ENCODE results near the gene CIB2. TPM values are rescaled to one million over a fixed set of nuclear protein-coding genes. Genes with fewer than 3 reads are reported as not detected.
A peak's percentile ranks its signal among the peaks of the same experiment; 100 is the strongest.

Gene CIB2
- total RNA-seq, 1 donor from 2014 or later, result 21.2 TPM

DNA sequence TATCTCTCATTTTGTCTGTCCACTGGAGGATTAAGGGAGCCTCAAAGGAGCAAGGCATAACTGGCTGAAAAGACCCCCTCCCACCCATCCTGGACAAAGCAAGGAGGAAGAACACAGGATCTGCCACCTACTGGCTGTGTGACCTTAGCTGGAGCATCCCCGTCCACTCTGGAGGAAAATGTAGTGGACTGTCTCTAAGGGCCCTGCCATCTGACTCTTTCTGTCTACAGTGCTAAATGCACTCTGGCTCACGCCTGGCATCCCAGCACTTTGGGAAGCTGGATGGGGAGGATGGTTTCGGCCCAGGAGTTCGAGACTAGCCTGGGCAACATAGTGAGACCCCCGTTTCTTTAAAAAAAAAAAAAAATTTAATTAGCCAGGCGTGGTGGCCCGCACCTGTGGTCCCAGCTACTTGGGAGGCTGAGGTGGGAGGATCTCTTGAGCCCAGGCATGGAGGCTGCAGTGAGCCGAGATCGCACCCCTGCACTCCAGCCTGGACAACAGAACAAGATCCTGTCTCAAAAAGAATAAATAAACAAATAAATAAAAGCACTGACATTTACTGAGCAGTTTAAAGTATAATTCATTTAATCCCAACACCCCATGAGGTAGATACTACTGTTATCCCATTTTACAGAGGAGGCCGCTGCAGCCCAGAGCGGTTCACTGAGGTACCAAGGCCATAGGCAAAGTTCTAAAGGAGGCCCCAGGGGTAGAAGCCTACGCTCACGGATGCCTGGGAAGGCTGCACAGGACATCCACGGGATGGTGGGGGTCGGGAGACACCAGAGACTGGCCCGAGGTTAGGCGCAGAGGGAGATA, 54.8 kb downstream of the CIB2 start:
- intact Hi-C loops (cut with DNase I), result loop anchor here (5.0 kb wide), 2 partner anchors 39 to 69 kb away; no protein-coding TSS in a partner anchor
- DNase-seq (ENCODE audit: missing footprints), result no peak
- ATAC-seq, result peak; percentile 7

DNA sequence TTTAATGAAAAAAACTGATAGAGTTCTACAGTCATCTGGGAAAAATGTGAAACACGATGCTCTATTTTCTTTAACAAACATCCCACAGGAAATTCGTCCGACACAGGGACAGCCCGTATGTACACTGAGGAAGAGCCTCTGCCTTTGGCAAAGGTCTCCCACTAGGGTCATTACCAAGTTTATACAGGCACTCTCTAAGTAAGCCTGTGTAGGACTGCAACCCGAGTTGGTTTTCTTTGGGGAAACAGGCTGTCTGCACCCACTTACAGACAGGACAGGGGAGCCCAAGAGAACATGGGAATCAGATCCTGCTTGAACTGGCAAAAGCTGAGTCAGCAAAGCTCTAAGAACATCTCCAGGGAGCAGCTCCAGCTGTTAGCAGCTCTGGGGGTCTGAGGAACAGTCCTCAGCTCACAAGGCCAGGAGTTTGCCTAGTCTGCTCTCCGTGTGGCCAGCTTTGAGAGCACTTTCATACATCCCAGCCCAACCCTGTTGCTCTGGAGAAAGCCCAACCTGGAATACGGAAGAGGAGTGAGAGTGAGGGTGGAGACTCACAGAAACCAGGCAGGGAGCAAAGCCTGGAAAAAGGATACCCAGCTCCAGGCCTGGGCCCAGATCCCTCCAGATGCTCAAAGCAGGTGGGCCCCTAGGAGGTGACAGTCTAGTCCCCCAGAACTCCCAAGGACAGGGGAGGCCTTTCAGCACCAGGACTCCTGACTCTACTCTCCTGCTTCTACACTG, 55.6 kb downstream of the CIB2 start:
- ATAC-seq (peak; percentile 69), DNase-seq (ENCODE audit: missing footprints) (no peak)
- intact Hi-C loops (cut with DNase I), result loop anchor here (5.0 kb wide), 2 partner anchors 38 to 68 kb away; no protein-coding TSS in a partner anchor

DNA sequence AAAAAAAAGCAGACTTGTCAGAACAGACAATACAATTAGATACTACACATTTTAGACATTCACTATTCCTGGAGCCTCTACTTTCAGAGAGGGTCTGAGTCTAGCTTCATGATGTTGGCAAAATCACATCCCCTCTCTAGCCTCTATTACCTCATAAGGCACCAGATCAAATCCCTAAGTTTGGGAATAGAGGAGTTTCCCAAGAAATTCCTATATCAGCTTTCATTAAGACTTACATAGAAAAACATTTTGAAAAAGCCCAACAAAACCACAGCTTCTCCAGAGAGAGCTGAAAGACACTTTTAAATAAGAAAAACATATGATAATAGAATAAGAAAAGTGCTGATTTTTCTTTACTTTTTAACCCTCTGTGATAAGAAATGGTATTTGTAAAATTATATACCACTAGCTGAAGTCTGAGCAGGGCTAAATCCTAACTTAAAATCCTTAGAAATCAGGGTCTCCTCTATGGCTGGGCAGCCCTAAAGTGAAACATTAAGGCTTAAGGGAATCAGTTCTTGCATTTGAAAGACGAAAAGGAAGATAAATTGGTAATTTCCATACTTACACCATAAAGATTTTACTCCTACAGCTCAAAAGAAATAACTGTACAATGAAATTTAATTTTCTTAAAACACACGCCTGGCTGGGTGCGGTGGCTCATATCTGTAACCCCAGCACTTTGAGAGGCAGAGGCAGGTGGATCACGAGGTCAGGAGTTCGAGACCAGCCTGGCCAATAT, 58.0 kb downstream of the CIB2 start:
- intact Hi-C loops (cut with DNase I), result loop anchor here (5.0 kb wide), 1 partner anchor 51 kb away; no protein-coding TSS in a partner anchor
- ATAC-seq, result no peak
- DNase-seq (ENCODE audit: missing footprints), result no peak

DNA sequence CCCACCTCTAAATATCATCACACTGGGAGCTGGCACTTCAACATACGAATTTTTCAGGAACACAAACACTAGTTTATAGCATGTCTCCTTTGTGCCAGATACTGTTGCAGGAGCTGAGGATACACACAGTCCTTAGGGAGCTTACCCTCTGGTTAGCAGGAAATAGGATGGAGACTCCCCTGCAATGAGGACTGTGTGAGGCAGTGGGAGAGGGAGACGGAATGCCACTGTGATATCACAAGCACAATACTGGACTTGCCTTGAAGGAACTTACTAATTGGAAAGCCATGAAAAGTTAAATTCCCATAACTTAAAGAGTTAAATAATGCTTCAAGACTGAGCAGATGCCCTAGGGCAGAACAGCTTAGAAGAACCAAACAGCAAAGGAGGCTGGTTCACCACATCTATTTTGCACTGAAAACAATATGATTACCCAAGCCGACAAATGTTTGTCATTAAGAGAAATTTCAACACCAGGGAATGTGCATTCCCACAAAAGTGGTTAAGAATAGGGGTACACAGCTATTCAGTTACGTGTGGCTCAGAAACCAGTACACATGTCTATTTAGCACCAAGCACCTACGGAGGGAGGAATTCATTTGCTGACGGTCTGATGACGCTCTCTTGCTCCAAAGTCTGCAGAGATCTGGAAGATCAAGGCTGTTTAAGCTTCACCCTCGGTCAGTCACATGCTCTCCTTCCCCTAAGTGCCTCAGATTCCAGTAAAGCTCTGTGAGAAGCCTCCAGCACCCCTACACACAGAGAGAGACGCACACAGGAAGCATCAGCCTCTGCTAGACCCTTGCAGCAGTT, 59.0 kb downstream of the CIB2 start:
- DNase-seq (ENCODE audit: missing footprints), result no peak
- intact Hi-C loops (cut with DNase I), result loop anchor here (5.0 kb wide), 1 partner anchor 50 kb away; no protein-coding TSS in a partner anchor

DNA sequence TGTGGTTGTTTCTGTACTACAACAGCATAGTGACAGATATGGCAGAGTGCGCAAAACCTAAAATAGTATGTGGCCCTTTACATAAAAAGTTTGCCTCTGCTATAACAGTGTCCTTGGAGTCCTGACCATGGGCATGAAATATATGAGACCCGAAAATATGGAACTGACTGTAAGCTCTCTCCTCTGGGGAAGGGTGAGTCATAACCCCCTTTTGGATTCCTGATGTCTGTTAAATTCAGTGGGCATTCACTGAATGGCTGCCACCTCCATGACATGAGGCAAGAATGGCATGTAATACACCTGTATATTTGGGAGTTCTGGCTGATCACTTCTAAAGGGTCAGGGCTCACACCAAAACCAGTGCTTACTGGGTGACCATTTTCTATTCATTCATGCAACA, 59.9 kb downstream of the CIB2 start:
- ATAC-seq (no peak), DNase-seq (ENCODE audit: missing footprints) (no peak)
- intact Hi-C loops (cut with DNase I), result loop anchor here (5.0 kb wide), 1 partner anchor 49 kb away; no protein-coding TSS in a partner anchor

More for the DNA sequence above, 59.0 kb downstream of the CIB2 start:
- ATAC-seq, result peak; percentile 40

DNA sequence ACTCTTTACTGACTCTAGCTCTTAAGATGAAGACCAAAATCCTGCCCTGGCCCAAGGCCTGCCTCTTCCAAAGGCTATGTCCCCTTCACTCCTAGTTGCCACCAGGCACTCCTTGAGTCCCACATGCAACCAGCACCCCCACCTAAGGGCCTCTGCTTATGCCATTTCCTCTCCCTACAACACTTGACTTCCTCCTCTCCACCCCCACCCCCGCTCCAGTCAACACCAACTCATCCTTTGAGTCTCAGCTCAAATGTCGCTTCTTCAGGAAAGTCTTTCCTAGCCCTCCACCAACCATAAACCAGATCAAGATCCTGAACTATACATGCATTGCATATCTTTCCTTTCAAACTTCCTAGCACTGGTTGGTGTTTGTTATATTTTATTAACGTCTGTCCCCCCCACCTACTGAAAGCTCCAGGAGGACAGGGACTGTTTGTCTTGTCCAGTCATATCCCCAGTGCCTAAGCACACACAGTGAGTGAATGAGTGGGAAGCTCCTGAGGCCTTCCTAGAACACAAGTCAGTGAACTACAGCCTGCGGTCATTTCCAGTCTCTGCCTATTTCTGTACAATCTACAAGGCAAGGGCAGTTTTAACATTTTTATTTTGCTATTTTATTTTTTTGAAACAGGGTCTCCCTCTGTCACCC, 61.1 kb downstream of the CIB2 start:
- intact Hi-C loops (cut with DNase I), result loop anchor here (5.0 kb wide), 1 partner anchor 48 kb away; no protein-coding TSS in a partner anchor
- DNase-seq (ENCODE audit: missing footprints) (no peak), ATAC-seq (no peak)

DNA sequence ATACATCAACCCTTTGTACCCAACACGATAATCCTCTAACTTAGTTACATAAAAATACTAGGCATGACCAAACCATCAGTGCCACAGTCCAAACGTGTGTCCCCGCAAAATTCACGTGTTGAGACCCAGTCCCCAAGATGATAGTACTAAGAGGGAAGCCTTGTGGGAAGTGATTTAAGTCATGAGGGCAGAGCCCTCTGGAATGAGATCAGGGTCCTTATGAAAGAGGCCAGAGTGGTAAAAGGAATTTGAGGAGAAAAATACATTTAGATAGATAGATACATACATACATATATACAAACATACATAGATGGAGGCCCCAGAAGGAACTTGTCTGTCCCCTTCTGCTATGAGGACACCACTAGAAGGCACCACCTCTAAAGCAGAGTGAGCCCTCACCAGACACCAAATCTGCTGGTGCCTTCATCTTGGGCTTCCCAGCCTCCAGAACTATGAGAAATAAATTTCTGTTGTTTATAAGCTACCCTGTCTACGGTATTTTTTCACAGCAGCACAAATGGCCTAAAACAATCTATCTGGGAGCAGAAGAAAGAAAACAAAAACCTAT, 61.7 kb downstream of the CIB2 start:
- no peak for ATAC-seq
- intact Hi-C loops (cut with DNase I), result loop anchor here (5.0 kb wide), 1 partner anchor 47 kb away; no protein-coding TSS in a partner anchor

DNA sequence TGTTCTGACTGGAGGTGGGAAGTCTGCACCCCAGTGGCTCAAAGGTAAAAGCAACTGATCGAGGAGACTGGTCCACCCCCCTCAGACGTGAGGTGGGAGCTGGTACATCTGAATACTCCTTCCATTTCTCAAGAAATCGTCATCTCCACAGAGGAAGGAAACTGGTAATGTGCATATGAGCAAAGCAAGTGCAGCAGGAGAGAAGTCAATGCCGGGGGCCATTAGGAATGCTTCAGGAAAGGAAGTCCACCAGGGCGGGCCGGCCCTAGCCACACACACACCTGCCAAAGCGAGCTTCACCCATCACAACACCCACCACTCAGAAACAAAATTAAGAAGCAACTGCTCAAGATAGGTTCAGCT, 62.2 kb downstream of the CIB2 start:
- intact Hi-C loops (cut with DNase I), result no loop called here
- DNase-seq (ENCODE audit: missing footprints) (no peak), ATAC-seq (no peak)

More for the DNA sequence above, 61.7 kb downstream of the CIB2 start:
- no peak for DNase-seq (ENCODE audit: missing footprints)

DNA sequence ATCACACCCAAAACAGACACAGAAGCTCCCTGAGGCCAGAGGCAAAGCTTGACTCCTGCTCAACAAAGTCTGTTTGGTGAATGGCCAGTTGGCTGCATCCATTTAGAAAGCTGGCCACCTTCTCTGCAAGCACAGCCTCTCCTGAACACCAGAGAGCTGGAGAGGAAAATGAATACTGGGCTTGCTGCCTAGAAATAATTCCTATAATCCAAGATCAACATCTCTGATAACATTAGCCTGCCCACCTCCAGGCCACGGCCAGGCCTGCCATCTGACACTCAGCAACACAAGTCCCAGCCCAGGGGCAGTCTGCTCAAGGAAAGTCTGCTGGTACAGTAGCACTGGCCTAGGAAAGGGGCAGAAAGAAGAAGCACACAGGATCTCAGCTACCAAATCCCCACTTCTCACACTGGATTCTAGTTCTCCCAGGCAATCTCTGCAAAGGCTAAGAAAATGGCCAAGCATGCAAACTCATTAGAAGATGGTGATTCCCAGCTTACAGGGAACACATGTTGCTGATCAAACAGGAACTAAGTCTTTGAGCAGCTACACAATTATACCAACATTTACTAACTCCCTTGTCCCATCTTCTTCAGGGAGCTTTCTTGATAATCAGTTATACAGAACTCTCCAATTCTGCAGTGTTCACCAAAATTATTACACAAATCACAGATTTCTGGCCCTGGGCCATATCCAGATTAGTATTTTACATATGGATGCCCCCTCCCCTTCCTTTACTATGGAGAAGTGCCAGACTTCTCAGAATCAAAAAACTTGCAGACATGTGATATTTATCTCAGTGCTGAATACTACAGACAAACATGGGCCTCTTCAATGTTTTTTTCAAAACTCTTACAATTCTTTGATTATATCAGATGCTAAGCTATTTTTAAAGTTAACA, 63.7 kb downstream of the CIB2 start:
- intact Hi-C loops (cut with DNase I), result no loop called here
- ATAC-seq (no peak), DNase-seq (ENCODE audit: missing footprints) (no peak)

DNA sequence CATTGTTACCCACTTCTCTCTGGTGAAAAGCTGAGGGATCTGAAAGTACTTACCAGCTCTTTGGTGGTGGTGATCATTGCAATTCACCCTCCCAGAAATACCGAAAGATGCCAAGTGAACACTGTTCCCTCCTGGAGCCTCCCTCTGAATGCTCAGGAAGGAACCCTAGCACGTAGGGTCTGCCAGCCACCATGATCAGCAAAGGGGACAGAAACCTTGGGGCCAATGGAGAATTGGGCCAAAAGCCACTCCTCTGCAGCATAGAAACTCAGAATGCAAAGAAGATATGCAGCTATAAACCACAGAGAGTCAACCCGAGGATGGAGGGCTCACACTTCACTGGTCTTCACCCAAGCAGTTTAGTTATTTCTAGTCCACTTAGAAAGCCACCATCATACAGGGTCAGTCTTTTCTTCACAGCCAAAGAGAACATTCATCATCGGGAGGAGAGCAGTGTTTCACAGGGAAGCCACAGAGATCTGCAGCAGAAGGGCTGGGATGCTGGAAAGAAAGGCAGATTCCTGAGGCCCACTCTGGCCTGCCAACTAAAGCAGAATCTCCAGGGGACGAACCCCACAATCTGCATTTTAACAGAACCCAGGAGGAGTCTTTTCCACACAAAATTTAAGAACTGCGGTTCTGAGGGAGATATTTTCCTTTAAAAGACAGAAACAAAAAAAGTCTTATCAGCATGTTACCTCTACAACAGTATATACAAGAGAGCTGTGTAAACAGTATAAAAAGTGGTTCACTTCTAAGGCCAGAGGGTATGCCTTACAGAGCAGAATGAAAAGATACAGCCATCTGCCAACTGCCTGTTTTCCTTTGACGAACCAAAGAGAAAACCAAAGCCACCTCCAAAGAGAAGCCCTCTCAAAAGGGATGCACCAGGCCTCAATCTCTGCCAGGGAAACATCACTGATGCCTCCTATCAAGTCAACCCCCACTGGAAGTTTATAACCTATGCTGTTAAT, 65.0 kb downstream of the CIB2 start:
- intact Hi-C loops (cut with DNase I), result no loop called here
- DNase-seq (ENCODE audit: missing footprints) (no peak), ATAC-seq (no peak)

DNA sequence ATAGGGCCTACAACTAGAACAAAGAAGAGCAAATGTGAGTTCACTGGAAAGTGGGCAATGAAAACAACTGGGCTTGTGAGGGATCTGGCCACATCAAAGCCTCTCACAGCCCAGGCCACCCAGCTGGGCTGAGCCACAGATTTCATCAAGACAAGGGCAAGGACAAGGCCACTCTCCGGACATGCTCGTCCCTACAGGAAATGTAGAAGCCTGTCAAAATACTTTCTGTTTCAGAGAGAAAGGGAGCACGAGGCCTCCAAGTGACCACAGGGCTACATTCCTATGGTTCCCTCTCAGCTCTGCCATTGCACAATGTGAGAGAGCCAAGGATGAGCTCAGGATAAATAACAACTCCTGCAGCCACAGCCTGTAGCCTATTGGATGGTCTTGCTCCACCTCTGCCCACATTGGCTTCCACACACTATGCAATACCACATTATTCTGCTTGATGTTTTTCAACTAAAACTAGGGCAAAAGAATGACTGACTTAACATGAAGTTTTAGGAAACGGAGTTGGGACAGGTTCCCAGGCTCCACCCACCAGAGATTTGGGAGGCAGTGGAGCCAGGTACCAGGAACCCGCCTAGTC, 65.9 kb downstream of the CIB2 start:
- intact Hi-C loops (cut with DNase I), result no loop called here
- ATAC-seq, result peak; percentile 91
- DNase-seq (ENCODE audit: missing footprints), result peak; percentile 77

DNA sequence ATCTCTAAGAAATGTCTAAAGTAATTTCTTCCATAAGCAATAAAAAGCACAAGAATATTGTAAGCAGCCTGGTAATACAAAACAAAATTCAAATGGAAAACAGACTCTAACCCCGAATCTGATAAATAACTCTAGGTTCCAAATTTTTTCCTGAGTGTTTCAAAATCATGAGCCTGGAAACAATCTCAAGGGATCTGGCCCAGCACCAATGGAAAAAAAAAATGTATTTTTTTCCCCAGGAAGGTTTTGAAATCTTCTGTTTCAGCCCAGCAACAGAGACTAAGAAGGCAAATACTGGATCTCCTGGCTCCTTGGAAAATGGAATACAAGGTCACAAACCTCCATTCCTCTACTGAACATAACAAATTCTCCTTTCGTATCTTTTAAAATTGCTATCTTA, 66.7 kb downstream of the CIB2 start:
- DNase-seq (ENCODE audit: missing footprints) (no peak), ATAC-seq (peak; percentile 48)
- intact Hi-C loops (cut with DNase I), result no loop called here

DNA sequence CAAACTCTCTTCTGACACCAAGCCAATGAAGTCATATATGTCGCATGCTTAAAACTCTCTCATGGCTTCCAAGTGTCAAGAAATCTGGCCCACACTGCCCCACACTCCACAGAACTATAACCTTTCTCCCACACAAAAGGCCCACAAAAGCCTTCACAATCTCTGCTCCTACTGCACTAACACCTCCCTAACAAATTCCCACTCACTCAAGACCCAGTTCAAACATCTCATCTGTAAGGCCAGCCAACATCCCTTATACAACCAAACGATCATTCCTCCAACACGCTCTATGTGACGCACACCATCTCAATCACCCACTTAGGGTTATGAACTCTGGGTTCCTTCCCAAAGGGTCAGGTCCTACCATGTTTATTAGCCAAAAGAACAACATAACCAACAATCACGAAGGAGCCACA, 67.3 kb downstream of the CIB2 start:
- intact Hi-C loops (cut with DNase I), result no loop called here
- no peak for ATAC-seq
- DNase-seq (ENCODE audit: missing footprints), result no peak

DNA sequence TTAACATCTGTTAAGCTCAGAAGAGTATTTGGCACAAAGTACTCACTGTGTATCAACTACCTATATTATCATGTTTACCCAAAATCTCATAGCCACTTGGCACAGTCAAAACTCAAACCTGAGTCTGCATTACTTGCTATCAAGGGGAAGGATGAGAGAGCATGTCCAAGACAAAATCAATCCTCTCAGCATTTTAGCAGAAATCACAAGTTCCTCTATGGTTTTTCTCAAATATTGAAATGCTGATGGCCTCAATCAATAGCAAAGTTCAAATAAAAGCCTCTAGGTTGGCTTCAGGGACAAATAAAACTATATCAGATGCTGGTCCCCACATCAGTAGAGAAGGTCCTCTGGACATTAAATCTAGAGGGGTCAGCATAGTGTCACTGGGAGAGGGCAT, 68.0 kb downstream of the CIB2 start:
- intact Hi-C loops (cut with DNase I), result no loop called here
- ATAC-seq (no peak), DNase-seq (ENCODE audit: missing footprints) (no peak)

DNA sequence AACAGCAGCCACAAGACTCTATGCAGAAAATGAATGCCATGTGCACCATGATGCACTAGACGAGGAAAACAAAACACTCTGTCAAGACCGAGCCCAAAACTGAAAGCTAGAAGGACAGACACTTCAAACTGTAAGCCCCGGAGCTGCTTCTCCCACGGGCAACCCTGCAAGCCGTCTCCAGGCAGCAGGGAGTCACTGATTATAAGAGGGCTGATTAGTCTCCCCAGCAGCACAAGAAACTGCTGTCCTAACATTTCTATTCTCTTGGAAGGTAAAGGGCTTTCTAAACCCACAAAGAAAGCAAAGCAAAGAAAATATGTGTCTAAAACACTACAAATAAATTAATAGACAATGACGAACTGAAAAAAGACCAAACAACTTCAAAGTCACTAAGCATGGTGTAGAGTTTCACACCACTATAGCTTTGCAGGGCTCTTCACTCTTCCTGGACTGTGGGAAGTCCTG, 69.2 kb downstream of the CIB2 start:
- no peak for ATAC-seq
- intact Hi-C loops (cut with DNase I), result no loop called here

More for the DNA sequence above, 69.2 kb downstream of the CIB2 start:
- DNase-seq (ENCODE audit: missing footprints), result no peak

Data from Right ventricle myocardium inferior (tissue), 1 donor.